ENCODE data around the gene PARL.
"Not testable (repeated sequence)": the region's sequence is repeated elsewhere in the genome, so short reads cannot be mapped to it uniquely, and the experiment has no call there.

The PARL gene

DNA sequence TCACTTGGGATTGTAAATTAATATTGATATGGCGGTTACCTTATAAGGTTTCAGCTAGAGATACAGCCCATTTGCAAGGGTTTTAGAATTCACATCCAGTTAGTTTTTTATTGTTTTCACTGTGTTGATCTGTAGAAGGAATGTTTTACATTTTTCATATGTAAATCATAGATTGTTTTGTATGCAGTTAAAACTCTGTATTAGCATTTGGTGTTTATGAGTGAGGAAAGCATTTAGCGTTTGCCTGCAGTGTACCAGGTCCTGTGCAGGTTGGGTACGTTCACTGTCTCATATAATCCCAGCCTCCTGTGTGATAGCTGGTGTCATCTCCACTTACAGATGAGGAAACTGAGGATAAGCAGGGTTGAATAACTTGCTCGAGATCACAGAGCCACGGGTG, 83.1 kb downstream of the PARL start:
- DNase-seq (ENCODE audit: low read depth in 1 of 2, low spot score in 1 of 2): no peak
- in situ Hi-C loops (cut with HindIII; ENCODE audit: low pct_unique_long_range_greater_than_20kb, low sequenced_read_pairs): no loop called here
- no peak for TF ChIP-seq JUND (IDR thresholded peaks at IDR 0.05; ENCODE audit: low read depth)

DNA sequence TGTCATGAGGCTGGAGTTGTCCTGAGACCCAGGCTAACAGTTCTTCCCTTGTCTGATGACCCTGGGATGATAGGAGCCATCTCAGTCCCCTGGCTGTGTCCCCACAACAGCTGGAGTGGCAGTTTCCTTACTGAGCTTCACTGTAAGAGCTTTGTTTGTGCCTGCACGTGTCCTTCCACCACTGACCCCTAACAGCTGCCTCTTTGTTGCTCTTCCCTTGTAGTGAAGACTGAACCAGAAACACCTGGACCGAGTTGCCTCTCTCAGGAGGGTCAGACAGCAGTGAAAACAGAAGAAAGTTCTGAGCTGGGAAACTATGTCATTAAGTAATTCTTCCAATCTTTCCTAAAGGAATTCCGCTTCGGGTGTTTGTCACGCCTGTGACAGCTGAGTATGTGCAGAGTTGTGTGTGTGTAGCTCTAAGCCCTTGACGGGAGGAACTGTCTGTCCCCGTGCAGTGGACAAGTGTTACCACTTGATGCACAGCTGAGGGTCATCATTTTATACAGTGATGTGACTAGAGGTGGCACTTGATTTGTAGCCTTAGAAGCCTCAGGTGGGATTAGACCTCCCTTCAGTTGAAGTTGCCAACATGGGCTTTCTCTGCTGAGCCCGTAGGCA, 84.3 kb downstream of the PARL start:
- in situ Hi-C loops (cut with HindIII; ENCODE audit: low pct_unique_long_range_greater_than_20kb, low sequenced_read_pairs): no loop called here

DNA sequence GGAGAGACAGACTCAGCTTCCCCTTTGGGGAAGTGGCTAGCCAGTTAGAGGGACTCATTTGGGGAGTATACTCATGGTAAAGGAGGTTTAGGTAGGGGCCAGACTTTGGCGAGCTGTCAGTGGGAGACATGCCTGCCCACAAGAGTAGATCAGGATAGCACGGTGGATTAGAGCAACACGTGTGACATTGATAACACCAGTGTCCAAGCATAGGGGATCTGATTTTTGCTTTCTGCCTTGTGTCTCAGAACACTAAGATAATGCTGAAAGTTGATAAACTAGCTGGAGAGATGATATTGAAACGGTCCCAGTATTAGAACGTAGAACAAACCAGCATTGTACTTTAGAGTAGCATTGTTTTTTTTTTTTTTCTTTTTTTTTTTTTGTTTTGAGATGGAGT, 85.2 kb downstream of the PARL start:
- no peak for TF ChIP-seq JUND (IDR thresholded peaks at IDR 0.05; ENCODE audit: low read depth)
- in situ Hi-C loops (cut with HindIII; ENCODE audit: low pct_unique_long_range_greater_than_20kb, low sequenced_read_pairs): no loop called here
- DNase-seq (ENCODE audit: low read depth in 1 of 2, low spot score in 1 of 2): no peak

More for the DNA sequence above, 84.3 kb downstream of the PARL start:
- TF ChIP-seq JUND (IDR thresholded peaks at IDR 0.05; ENCODE audit: low read depth): no peak
- DNase-seq (ENCODE audit: low read depth in 1 of 2, low spot score in 1 of 2): no peak

DNA sequence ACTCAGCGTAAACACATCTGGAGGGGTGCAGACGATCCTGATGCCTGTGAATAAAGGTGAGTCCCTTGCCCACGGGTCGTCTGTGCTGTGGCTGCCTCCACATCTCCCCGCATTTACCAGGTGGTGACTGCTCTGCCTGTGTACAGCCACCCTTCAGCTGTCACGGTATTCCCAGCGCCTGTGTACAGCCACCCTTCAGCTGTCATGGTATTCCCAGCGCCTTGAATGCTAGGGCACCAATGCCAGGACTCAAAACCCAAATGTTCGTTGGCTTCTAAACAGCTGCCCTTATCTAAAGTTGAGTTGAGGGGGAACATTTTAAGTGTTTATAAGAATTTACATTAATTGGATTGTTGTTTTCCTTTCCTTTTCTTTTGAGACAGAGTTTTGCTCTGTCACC, 86.7 kb downstream of the PARL start:
- no peak for DNase-seq (ENCODE audit: low read depth in 1 of 2, low spot score in 1 of 2)
- in situ Hi-C loops (cut with HindIII; ENCODE audit: low pct_unique_long_range_greater_than_20kb, low sequenced_read_pairs): no loop called here
- TF ChIP-seq JUND (IDR thresholded peaks at IDR 0.05; ENCODE audit: low read depth): no peak

DNA sequence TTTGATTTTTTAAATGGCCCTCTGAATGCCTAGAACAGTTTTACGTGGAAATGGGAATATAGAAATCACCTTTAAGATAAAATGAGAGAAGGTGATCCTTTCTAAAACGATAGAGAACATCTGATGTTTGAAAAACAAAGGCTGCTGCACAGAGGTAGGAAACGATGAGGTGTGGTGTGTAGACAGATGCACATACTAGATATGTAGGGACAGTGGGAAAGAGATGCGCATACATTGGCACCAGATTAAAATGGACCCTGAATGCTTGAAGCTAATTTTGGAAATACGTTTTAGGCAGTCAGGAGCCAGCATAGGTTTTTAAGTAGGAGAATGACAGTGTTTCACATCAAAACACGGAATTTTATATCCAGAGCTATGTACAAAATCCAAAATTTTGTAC, 88.3 kb downstream of the PARL start:
- DNase-seq (ENCODE audit: low read depth in 1 of 2, low spot score in 1 of 2): no peak
- no peak for TF ChIP-seq JUND (IDR thresholded peaks at IDR 0.05; ENCODE audit: low read depth)
- in situ Hi-C loops (cut with HindIII; ENCODE audit: low pct_unique_long_range_greater_than_20kb, low sequenced_read_pairs): no loop called here

DNA sequence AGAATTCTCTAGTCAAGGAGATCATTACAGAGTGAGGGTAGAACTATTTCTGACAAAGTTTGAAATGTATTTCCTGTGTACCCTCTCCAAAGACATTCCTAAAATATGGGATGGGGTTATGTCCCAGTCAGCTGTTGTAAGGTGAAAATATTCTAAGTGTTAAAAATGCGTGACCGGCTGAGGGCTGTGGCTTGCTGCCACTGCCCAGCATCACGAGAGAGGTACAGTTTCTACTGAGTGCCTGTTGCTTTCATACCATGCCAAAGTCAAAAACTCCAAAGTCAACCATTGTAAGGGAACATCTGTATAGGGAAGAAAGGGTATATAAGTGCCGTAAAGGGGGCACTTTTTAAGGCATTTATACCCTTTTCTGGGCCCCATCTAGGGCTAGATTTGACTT, 90.2 kb downstream of the PARL start:
- in situ Hi-C loops (cut with HindIII; ENCODE audit: low pct_unique_long_range_greater_than_20kb, low sequenced_read_pairs): no loop called here
- no peak for DNase-seq (ENCODE audit: low read depth in 1 of 2, low spot score in 1 of 2)
- TF ChIP-seq JUND (IDR thresholded peaks at IDR 0.05; ENCODE audit: low read depth): no peak

DNA sequence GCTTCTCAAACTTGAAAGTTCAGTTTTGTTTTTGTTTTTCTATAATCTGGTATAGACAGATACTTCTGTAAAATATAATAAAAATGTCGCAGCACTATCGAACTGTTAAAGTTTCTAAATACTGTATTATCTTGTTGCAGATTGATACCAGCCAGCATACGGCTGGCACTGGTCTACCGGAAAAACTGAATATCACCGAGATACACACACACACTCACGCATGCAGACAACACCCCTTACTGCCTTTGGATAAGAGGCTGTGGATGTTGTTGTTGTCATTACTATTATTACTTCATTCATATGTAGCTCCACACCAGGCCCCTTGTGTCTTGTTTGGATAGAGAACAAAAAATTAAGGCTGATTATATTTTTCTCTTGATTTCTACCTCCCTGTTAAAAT, 91.7 kb downstream of the PARL start:
- DNase-seq (ENCODE audit: low read depth in 1 of 2, low spot score in 1 of 2): no peak
- TF ChIP-seq JUND (IDR thresholded peaks at IDR 0.05; ENCODE audit: low read depth): no peak
- in situ Hi-C loops (cut with HindIII; ENCODE audit: low pct_unique_long_range_greater_than_20kb, low sequenced_read_pairs): no loop called here

DNA sequence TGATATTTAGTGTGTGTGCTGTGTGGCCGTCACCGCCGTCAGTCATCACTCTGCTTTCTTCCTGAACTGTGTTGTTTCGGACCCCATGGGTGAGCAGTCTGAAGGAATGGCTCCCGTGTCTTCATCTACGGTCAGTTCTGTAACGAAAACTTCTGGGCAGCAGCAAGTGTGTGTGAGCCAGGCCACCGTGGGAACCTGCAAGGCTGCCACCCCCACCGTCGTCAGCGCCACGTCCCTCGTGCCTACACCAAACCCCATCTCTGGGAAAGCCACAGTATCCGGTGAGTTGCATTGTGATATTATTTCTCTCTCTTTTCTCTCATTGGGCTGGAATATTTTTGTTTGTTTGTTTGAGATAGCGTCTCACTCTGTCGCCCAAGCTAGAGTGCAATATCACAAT, 94.0 kb downstream of the PARL start:
- no peak for TF ChIP-seq JUND (IDR thresholded peaks at IDR 0.05; ENCODE audit: low read depth)
- in situ Hi-C loops (cut with HindIII; ENCODE audit: low pct_unique_long_range_greater_than_20kb, low sequenced_read_pairs): no loop called here
- no peak for DNase-seq (ENCODE audit: low read depth in 1 of 2, low spot score in 1 of 2)

DNA sequence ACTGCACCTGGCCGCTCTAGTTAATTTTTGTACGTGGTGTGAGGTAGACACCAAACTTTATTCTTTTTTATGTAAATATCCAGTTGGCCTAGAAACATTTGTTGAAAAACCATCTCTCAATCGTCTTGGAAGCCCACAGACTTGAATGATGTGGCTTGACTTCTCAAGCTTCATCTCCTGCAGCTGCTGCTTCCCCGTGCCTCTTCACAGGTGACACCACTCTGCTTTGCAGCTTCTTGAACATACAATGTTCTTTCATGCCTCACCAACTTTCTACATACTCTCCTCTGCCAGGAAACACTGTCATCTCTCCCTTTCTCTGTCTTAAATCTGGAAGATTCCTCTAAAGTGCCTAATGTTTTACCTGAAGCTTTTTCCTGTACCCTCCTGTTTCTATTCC, 94.9 kb downstream of the PARL start:
- in situ Hi-C loops (cut with HindIII; ENCODE audit: low pct_unique_long_range_greater_than_20kb, low sequenced_read_pairs): no loop called here
- no peak for DNase-seq (ENCODE audit: low read depth in 1 of 2, low spot score in 1 of 2)
- no peak for TF ChIP-seq JUND (IDR thresholded peaks at IDR 0.05; ENCODE audit: low read depth)

DNA sequence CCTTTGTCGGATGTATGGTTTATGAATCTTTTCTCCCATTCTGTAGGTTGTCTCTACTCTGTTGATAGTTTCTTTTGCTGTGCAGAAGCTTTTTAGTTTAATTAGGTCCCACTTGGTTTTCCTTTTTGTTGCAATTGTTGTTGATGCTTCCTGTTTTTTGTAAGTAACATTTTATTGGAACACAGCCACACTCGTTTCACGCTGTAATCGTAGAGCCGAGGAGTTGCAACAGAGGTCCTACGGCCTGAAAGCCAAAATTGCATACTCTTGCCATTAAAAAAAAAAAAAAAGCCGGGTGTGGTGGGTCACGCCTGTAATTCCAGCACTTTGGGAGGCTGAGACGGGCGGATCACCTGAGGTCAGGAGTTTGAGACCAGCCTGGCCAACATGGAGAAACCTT, 100.2 kb downstream of the PARL start:
- in situ Hi-C loops (cut with HindIII; ENCODE audit: low pct_unique_long_range_greater_than_20kb, low sequenced_read_pairs); DNase-seq (ENCODE audit: low read depth in 1 of 2, low spot score in 1 of 2): not testable (repeated sequence)

DNA sequence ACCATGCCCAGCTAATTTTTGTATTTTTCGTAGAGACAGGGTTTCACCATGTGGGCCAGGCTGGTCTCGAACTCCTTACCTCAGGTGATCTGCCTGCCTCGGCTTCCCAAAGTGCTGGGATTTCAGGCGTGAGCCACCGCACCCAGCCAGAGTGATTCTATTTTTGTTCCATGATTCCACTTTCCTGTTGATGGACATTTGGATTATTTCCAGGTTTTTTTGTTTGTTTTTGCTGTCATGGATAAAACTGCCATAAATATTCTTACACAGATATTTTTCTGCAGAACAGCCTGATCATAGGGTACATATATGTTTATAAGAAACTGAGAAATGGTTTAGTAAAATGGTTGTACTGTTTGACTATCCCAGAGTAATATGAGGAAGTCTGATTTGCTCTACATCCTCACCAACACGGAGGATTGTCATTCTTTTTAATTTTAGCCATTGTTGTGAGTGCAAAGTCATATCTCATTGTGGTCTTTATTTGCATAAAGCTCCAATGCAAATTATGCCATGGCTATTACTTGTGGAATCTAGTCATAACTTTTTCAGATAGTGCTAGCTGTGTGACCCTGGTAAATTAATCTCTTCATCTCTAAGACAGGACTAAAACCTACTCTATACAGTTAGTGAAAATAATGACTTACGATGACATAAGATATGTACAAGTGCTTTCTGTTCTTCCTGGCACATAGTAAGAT, 102.0 kb downstream of the PARL start:
- no peak for DNase-seq (ENCODE audit: low read depth in 1 of 2, low spot score in 1 of 2)
- in situ Hi-C loops (cut with HindIII; ENCODE audit: low pct_unique_long_range_greater_than_20kb, low sequenced_read_pairs): no loop called here
- TF ChIP-seq JUND (IDR thresholded peaks at IDR 0.05; ENCODE audit: low read depth): no peak

DNA sequence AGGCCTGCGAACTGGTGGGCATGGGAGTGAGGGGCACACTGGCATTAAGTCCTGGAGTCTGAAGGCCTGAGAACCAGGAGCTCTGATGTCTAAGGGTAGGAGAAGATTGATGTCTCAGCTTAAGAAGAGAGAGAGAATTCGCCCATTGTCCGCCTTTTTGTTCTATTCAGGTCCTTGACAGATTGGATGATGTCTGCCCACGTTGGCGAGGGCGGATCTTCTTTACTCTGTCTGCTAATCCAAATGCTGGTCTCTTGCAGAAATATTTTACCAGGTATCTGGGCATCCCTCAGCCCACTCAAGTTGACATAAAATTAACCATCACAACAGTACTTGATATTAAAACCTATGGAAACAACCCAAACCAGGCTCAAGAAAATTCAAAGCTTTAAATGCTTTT, 103.4 kb downstream of the PARL start:
- in situ Hi-C loops (cut with HindIII; ENCODE audit: low pct_unique_long_range_greater_than_20kb, low sequenced_read_pairs): no loop called here
- TF ChIP-seq JUND (IDR thresholded peaks at IDR 0.05; ENCODE audit: low read depth): no peak
- DNase-seq (ENCODE audit: low read depth in 1 of 2, low spot score in 1 of 2): no peak

DNA sequence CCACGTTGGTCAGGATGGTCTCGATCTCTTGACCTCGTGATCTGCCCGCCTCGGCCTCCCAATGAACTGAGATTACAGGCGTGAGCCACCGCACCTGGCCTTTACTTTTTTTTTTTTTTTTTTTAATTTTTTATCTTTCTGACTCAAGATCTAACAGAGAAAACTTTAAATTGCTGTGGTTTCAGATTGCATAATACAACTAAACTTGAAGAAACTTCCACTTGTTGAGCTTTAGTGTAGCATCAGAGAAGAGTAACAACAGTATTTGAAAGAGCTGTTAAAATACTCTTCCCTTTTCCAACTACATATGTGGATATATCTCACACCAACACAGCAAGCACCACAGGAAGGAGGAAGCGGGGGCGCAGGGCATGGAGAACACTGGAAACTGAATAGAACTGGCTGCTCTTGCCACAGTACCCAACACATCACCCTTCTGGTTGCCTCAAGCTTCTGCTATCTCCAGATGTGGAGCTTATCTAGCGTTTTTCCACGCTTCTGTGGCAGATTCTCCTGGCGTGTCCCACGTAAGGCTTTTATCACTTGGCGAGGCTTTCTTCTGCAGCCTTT, 104.7 kb downstream of the PARL start:
- in situ Hi-C loops (cut with HindIII; ENCODE audit: low pct_unique_long_range_greater_than_20kb, low sequenced_read_pairs): no loop called here
- no peak for TF ChIP-seq JUND (IDR thresholded peaks at IDR 0.05; ENCODE audit: low read depth)
- DNase-seq (ENCODE audit: low read depth in 1 of 2, low spot score in 1 of 2): no peak
